ENCODE data around the gene RXRA.

The RXRA gene

DNA sequence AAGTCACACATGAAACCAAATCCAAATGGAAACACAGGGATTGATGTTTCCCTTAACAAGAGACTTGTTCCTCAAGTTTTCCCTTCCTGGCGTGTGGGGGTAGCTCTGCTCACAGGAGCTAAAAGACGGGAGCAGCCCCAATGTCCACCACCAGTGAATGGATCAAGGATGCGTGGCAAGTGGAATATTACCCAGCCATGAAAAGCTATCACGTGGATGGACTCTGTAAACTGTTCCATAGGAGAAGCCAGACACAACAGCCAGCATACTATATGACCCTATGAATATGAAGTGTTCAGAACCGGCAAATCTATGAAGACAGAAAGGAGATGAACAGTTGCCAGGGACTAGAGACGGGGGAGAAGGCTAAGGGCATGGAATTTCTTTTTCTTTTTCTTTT, 28.3 kb upstream of the RXRA start:
- Histone ChIP-seq H3K27ac (replicated peaks) (no peak overlapping the region), H3K27me3 (ENCODE audit: insufficient read depth, poor library complexity, severe bottlenecking) (no peaks in the 10 kb centered on the region), H3K4me3 (replicated peaks; ENCODE audit: insufficient read depth, low read length) (no peak overlapping the region)
- TF ChIP-seq SPI1 (IDR thresholded peaks at IDR 0.05; ENCODE audit: borderline replicate concordance, low read depth), result no peak
- TF ChIP-seq, protein P1, sequence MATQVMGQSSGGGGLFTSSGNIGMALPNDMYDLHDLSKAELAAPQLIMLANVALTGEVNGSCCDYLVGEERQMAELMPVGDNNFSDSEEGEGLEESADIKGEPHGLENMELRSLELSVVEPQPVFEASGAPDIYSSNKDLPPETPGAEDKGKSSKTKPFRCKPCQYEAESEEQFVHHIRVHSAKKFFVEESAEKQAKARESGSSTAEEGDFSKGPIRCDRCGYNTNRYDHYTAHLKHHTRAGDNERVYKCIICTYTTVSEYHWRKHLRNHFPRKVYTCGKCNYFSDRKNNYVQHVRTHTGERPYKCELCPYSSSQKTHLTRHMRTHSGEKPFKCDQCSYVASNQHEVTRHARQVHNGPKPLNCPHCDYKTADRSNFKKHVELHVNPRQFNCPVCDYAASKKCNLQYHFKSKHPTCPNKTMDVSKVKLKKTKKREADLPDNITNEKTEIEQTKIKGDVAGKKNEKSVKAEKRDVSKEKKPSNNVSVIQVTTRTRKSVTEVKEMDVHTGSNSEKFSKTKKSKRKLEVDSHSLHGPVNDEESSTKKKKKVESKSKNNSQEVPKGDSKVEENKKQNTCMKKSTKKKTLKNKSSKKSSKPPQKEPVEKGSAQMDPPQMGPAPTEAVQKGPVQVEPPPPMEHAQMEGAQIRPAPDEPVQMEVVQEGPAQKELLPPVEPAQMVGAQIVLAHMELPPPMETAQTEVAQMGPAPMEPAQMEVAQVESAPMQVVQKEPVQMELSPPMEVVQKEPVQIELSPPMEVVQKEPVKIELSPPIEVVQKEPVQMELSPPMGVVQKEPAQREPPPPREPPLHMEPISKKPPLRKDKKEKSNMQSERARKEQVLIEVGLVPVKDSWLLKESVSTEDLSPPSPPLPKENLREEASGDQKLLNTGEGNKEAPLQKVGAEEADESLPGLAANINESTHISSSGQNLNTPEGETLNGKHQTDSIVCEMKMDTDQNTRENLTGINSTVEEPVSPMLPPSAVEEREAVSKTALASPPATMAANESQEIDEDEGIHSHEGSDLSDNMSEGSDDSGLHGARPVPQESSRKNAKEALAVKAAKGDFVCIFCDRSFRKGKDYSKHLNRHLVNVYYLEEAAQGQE (IDR thresholded peaks at IDR 0.05; ENCODE audit: insufficient replicate concordance, low read depth), result no peak
- TF ChIP-seq, protein P2, sequence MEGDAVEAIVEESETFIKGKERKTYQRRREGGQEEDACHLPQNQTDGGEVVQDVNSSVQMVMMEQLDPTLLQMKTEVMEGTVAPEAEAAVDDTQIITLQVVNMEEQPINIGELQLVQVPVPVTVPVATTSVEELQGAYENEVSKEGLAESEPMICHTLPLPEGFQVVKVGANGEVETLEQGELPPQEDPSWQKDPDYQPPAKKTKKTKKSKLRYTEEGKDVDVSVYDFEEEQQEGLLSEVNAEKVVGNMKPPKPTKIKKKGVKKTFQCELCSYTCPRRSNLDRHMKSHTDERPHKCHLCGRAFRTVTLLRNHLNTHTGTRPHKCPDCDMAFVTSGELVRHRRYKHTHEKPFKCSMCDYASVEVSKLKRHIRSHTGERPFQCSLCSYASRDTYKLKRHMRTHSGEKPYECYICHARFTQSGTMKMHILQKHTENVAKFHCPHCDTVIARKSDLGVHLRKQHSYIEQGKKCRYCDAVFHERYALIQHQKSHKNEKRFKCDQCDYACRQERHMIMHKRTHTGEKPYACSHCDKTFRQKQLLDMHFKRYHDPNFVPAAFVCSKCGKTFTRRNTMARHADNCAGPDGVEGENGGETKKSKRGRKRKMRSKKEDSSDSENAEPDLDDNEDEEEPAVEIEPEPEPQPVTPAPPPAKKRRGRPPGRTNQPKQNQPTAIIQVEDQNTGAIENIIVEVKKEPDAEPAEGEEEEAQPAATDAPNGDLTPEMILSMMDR (IDR thresholded peaks at IDR 0.05; ENCODE audit: insufficient read depth, low read length), result no peak
- no peak for TF ChIP-seq POLR2AphosphoS5 (IDR thresholded peaks at IDR 0.05; ENCODE audit: low read depth)
- no peak for TF ChIP-seq GABPA (IDR thresholded peaks at IDR 0.05; ENCODE audit: low read depth)
- no peak for DNase-seq (ENCODE audit: low read depth in 1 of 2, low spot score in 1 of 2)

DNA sequence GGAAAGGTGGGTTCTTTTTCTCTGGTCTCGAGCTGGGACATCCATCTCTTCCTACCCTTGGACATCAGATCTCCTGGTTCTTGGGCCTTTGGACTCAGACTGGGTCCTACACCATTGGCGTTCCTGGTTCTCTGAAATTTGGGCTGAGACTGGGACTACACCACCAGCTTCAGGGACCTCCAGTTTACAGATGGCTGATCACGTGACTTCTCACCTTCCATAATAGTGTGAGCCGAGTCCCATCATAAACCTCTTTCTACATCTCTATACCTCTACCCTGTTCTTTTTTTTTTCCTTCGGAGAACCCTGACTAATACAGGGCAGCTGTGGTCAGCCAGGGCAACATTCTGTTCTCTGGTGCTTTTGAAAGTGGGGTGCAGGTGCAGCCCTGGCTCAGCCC, 27.2 kb upstream of the RXRA start:
- no peak overlapping the region for H3K27ac ChIP-seq (replicated peaks)
- H3K27me3 ChIP-seq (ENCODE audit: insufficient read depth, poor library complexity, severe bottlenecking), result no peaks in the 10 kb centered on the region
- H3K4me3 ChIP-seq (replicated peaks; ENCODE audit: insufficient read depth, low read length), result no peak overlapping the region
- TF ChIP-seq SPI1 (IDR thresholded peaks at IDR 0.05; ENCODE audit: borderline replicate concordance, low read depth), result no peak
- TF ChIP-seq GABPA (IDR thresholded peaks at IDR 0.05; ENCODE audit: low read depth), result no peak
- TF ChIP-seq POLR2AphosphoS5 (IDR thresholded peaks at IDR 0.05; ENCODE audit: low read depth), result no peak
- TF ChIP-seq, protein P1 (IDR thresholded peaks at IDR 0.05; ENCODE audit: insufficient replicate concordance, low read depth), result no peak
- TF ChIP-seq, protein P2 (IDR thresholded peaks at IDR 0.05; ENCODE audit: insufficient read depth, low read length), result no peak
- no peak for DNase-seq (ENCODE audit: low read depth in 1 of 2, low spot score in 1 of 2)

DNA sequence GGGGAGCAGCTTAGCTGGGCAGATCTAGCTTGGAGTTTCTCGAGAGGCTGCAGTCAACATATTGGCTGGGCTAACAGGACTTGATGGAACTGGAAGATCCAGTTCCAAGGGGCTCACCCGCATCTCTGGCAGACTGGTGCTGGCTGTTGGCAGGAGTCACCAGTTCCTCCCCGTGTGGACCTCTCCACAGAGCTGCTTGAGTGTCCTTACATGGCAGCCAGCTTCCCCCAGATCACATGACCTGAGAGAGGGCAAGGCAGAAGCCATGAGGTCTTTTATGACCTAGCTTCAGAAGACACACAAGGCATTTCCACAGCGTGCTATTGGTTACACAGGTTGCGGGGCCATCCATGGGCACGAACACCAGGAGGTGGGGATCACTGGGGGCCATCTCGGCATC, 26.4 kb upstream of the RXRA start:
- no peak overlapping the region for H3K27ac ChIP-seq (replicated peaks)
- no peaks in the 10 kb centered on the region for H3K27me3 ChIP-seq (ENCODE audit: insufficient read depth, poor library complexity, severe bottlenecking)
- DNase-seq (ENCODE audit: low read depth in 1 of 2, low spot score in 1 of 2), result no peak
- TF ChIP-seq POLR2AphosphoS5 (IDR thresholded peaks at IDR 0.05; ENCODE audit: low read depth), result no peak
- TF ChIP-seq, protein P2 (IDR thresholded peaks at IDR 0.05; ENCODE audit: insufficient read depth, low read length), result no peak
- TF ChIP-seq, protein P1 (IDR thresholded peaks at IDR 0.05; ENCODE audit: insufficient replicate concordance, low read depth), result no peak
- no peak for TF ChIP-seq GABPA (IDR thresholded peaks at IDR 0.05; ENCODE audit: low read depth)
- TF ChIP-seq SPI1 (IDR thresholded peaks at IDR 0.05; ENCODE audit: borderline replicate concordance, low read depth), result no peak
- no peak overlapping the region for H3K4me3 ChIP-seq (replicated peaks; ENCODE audit: insufficient read depth, low read length)
